OCI-LY1 (cell line): Measurements from ENCODE around the gene PAPSS1.

ENCODE experiments used
- CTCF ChIP-seq: fragments of 200-600 bp; sonication (generic), shearing (Covaris generic); IDR thresholded peaks from 2 replicates; pipeline ENCODE4 v1.5.1; 2017; ENCODE audit warnings: mild to moderate bottlenecking, antibody characterized with exemption, low read length, moderate library complexity, mixed read lengths
- EZH2 ChIP-seq: fragments of 200-600 bp; sonication (generic), shearing (Covaris generic); IDR thresholded peaks from 2 replicates; pipeline ENCODE4 v1.8.0; 2017; ENCODE audit warnings: borderline replicate concordance, mixed run types, mild to moderate bottlenecking, antibody characterized with exemption, low read length, moderate library complexity, mixed read lengths

- TF ChIP-seq CTCF (no peak), EZH2 (no peak)
Measured at GRCh38 chr4:107710493-107711459, 9.3 kb downstream of the PAPSS1 start.
